HG03558 (cell line): Measurements from ENCODE around the gene DGCR8.

Experiments
- ATAC-seq: cut with Tn5 transposase; IDR thresholded peaks from one replicate; pipeline ENCODE4 v1.9.1; 2021; ENCODE audit warnings: moderate number of reproducible peaks; ENCODE audit not compliant: unreplicated experiment; ENCODE audit errors: extremely low read depth

Gene DGCR8

GRCh38 chr22:20089226-20089976 lies 9.4 kb downstream of the DGCR8 start:
- no peak for ATAC-seq

GRCh38 chr22:20089977-20090729 lies 10.1 kb downstream of the DGCR8 start:
- ATAC-seq = no peak

GRCh38 chr22:20090730-20091240 lies 10.7 kb downstream of the DGCR8 start:
- ATAC-seq = no peak

- ATAC-seq = no peak
Measured at GRCh38 chr22:20091690-20092476, 11.8 kb downstream of the DGCR8 start.

GRCh38 chr22:20092477-20092854 lies 12.4 kb downstream of the DGCR8 start:
- ATAC-seq = no peak

- no peak for ATAC-seq
Measured at GRCh38 chr22:20093418-20094196, 13.6 kb downstream of the DGCR8 start.

- no peak for ATAC-seq
Measured at GRCh38 chr22:20094197-20094807, 14.3 kb downstream of the DGCR8 start.

GRCh38 chr22:20095521-20095920 lies 15.5 kb downstream of the DGCR8 start:
- ATAC-seq = no peak

GRCh38 chr22:20096574-20097420 lies 16.8 kb downstream of the DGCR8 start:
- ATAC-seq = no peak

GRCh38 chr22:20099099-20099711 lies 19.2 kb downstream of the DGCR8 start:
- no peak for ATAC-seq

- no peak for ATAC-seq
Measured at GRCh38 chr22:20101638-20102037, 21.6 kb downstream of the DGCR8 start.

GRCh38 chr22:20102203-20102780 lies 22.3 kb downstream of the DGCR8 start:
- no peak for ATAC-seq

GRCh38 chr22:20105456-20106204 lies 25.6 kb downstream of the DGCR8 start:
- ATAC-seq = no peak

GRCh38 chr22:20106205-20106848 lies 26.3 kb downstream of the DGCR8 start:
- ATAC-seq = no peak

- no peak for ATAC-seq
Measured at GRCh38 chr22:20106849-20107237, 26.8 kb downstream of the DGCR8 start.

GRCh38 chr22:20107471-20107901 lies 27.4 kb downstream of the DGCR8 start:
- ATAC-seq = no peak
